DMS53 treated with DMSO at 0.1 percent for 48 hours (cell line): ENCODE data around the gene ZNF644.
"Not testable (repeated sequence)": the region's sequence is repeated elsewhere in the genome, so short reads cannot be mapped to it uniquely, and the experiment has no call there.

ENCODE experiments used
- DNase-seq: peaks from one replicate; lab custom pipeline; 2025; ENCODE audit not compliant: unreplicated experiment; lab: John Stamatoyannopoulos, UW

Gene ZNF644

GRCh38 chr1:91021686-91022517 is at the start of gene ZNF644:
TSS of gene ZNF644 (minus strand) at chr1:91022035. CDS start at chr1:90982353, 39,682 bp downstream.
- peak; percentile 97 for DNase-seq

DNA sequence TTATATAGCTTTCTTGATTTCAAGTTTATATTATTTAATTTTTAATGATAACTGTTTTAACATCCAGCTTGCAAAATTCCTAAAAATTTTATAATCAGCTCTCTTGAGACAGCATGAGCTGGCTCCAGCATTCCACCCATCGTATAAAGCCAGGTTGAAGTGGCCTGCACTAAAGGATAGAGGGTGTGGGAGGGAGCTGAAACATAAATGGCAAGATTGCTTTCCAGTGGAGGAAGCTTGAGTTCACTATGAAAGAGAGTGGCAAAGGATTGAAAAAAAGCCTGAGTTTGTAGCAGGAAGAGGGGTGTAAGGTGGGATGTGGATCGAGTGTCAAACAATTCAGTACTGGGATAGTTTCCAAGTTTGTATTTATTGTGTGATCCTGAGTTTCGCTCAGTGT is 48.5 kb upstream of the ZNF644 start:
- no peak for DNase-seq

DNA sequence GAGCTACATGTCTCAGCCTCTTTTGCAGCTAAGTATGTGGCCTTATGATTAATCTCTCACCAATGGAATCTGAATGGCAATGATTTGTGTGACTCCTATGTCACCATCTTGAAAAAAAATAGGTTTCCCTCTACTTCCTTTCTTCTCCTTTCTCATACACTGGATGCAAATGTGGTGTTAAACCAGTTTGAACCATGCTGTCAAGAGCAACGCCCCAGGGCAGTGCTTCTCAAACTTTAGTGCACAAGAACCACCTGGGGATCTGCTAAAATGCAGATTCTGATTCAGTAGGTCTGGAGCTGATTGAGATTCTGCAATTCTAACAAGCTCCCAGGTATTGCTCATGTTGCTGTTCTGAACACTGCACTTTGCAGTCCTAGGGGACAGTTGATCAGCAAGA is 44.7 kb upstream of the ZNF644 start:
- DNase-seq = no peak

GRCh38 chr1:91065337-91065736 is 43.5 kb upstream of the ZNF644 start:
- DNase-seq = no peak

- not testable (repeated sequence) for DNase-seq
Observed at GRCh38 chr1:91063403-91063802, 41.6 kb upstream of the ZNF644 start.

- no peak for DNase-seq
Observed at GRCh38 chr1:91059157-91059556, 37.3 kb upstream of the ZNF644 start.

- no peak for DNase-seq
Observed at GRCh38 chr1:91057784-91058183, 35.9 kb upstream of the ZNF644 start.

DNA sequence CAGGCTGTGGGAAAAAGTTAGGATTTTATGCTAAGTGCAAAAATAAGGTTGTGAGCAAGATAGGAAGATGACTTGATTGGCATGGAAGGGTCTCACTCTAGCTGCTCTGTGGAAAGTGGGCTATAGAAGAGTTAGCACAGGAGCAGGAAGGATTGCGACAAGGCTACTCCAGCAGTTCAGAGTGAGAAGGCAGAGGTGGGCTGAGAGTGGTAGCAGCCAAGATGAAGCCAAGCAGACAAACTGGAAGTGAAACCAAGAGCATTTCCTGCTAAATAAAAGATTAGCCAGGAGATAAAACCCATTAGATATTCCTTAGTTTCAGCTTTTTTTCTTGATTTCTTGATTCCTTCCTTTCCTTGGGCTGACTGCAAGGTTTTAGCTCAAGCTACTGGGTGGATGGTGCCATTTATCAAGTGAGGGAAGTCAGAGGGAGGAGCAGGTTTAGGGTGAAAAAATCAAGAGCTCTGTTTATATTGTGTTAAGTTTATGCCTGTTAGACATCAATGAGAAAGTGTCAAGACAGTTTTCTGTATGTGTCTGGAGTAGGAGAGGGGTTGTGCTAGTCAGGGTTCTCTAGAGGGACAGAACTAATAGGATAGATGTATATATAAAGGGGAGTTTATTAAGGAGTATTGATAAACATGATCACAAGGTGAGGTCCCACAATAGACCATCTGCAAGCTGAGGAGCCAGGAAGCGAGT is 33.1 kb upstream of the ZNF644 start:
- DNase-seq = no peak

- DNase-seq = no peak
Observed at GRCh38 chr1:91053630-91054029, 31.8 kb upstream of the ZNF644 start.

- not testable (repeated sequence) for DNase-seq
Observed at GRCh38 chr1:91049551-91049950, 27.7 kb upstream of the ZNF644 start.

DNA sequence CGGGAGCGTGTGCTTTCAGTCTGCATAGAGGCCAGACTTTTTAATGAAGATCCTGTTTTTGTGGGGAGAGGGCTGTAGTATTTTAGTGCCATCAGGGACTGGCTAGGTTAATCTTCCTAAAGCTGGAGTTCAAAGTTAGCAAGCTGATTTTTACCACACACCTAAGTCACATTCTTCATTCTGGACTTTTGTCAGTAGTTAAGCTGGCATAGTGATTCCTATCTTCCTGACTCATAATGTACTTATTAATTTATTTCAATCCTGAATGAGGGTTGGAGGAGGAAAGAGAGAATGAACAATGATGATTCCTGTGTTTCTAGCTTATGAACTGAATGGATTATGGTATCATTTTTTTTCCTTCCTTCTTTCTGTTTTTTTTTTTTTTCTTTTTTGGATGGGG is 24.9 kb upstream of the ZNF644 start:
- no peak for DNase-seq

- no peak for DNase-seq
Observed at GRCh38 chr1:91045284-91045683, 23.4 kb upstream of the ZNF644 start.

DNA sequence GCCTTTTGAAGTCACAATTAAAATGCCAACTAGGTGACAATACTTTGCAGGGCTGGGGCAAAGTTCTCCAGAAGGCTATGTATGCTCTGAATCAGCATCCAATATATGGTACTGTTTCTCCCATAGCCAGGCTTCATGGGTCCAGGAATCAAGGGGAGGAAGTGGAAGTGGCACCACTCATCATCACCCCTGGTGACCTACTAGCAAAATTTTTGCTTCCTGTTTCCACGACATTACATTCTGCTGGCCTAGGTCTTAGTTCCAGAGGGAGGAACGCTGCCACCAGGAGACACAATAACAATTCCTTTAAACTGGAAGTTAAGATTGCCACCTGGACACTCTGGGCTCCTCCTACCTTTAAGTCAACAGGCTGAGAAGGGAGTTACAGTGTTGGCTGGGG is 22.9 kb upstream of the ZNF644 start:
- DNase-seq = not testable (repeated sequence)

DNA sequence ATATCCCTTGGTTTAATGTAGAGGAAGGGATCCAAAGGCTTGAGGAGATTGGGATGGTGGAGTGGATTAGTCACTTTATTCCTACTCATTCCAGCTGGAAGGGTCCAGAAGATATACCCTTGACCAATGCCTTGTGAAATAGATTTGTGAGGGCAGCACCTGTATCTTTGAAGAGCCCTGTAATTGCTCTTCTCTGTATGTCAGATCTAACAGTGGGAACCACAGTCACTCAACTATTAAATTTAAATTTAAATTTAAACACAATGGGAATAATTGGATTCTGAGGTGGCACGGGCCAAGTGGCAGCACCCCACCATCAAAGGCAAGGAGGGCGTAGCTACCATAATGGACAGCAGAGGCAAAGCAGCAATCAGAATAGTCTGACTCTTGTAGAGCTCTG is 20.5 kb upstream of the ZNF644 start:
- not testable (repeated sequence) for DNase-seq

GRCh38 chr1:91038582-91038981 is 16.7 kb upstream of the ZNF644 start:
- DNase-seq = no peak

DNA sequence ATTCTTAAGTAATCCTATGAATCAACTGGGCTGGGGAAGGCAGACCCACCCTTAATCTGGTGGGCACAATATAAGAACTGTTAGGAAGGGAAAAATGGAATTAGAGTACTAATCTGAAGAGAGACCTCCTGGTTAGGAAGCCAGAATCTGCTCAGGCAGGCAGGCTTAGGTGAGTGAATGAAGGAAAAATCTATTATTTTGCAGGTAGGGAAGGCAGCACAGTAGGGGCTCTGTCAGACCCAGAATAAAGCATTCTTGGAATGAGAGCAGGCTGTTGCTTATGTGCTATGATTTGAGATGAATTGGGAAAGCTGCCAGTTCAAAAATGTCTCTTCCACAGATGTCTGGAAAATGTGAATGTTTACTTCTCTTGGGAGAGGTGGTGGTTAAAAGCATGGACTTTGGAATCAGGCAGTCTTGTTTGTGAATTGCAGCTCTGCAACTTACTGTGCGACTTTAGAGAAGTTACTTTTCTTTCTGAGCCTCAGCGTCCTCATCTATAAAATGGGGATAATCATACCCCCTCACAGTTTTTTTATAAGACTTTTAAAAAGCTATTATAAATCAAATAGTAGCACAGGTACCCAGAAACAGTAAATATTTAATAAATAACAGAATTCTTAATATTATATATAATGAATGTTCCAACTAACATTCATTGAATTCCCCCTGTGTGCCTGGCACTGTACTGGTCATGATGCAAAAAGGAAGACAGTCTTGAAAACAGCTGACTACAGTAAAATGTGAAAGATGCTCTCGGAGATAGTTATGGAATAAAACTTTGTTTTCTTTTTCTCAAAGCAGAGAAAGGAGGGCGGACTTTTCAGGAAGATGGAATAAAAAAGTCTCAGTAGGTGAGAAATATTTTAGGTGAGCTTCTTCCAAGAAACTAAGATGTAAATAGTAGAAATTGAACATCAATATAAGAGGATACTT is 15.3 kb upstream of the ZNF644 start:
- DNase-seq = peak; percentile 38

GRCh38 chr1:91032349-91032748 is 10.5 kb upstream of the ZNF644 start:
- no peak for DNase-seq

DNA sequence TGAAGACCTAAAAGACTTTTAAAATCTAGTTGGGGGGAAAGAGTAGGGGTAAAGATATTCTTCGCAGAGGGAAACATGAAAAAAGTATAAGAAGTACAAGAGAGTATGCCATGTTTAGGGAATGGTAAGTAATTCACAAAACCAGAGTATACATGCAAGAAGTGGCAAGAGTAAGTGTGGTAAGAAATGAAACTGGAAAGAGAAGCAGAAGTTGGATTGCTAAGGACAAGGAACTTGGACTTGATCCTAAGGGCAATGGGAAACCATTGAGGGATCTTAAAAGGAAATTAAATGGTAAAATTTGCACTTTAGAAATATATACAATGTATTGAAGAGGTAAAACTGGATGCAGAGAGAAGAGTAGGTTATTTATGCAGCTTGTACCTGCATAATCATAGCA is 9.2 kb upstream of the ZNF644 start:
- DNase-seq = no peak

- no peak for DNase-seq
Observed at GRCh38 chr1:91026777-91027176, 4.9 kb upstream of the ZNF644 start.

DNA sequence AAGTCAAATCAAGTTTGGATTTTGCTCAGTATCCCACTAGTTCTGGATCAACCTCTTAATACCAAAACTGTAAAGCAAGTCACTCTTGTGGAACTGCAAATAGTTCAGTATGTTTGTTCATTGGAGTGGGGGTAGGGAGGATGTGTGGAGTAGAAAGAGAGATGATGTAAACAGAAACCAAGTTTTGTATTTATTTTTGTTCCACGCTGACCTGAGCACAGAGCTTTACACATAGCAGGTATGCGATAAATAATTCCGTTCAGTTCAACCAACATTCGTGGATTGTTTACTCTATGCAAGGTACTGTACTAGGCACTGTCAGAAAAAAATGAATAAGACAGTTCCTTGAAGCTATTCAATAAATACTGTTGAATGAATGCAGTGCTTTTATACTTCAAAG is 4.5 kb upstream of the ZNF644 start:
- DNase-seq = peak; percentile 98

- DNase-seq = no peak
Observed at GRCh38 chr1:91024481-91025119, 2.8 kb upstream of the ZNF644 start.
